Retinal pigment epithelial cell (primary cell): Measurements from ENCODE around the gene CEP70.
"Not testable (repeated sequence)": the region's sequence is repeated elsewhere in the genome, so short reads cannot be mapped to it uniquely, and the experiment has no call there.

Experiments used
- DNase-seq: peaks from one replicate; pipeline ENCODE4 v3.0.0-alpha.2; 2010; ENCODE audit warnings: low read depth
- H3K4me3 ChIP-seq: 2 replicates; pipeline ENCODE4 v1.5.1; 2011; ENCODE audit warnings: mild to moderate bottlenecking, low read length, control low read depth, moderate library complexity
- CTCF ChIP-seq: conservative IDR thresholded peaks from 2 replicates; pipeline ENCODE4 v1.5.1; 2011; ENCODE audit warnings: low read depth, low read length, control low read depth, inconsistent platforms

Gene CEP70

GRCh38 chr3:138455801-138456716 lies 138.0 kb downstream of the CEP70 start:
- TF ChIP-seq CTCF = no peak
- DNase-seq = no peak
- no peak overlapping the region for H3K4me3 ChIP-seq

GRCh38 chr3:138453940-138454339 lies 140.1 kb downstream of the CEP70 start:
- DNase-seq, H3K4me3 ChIP-seq: not testable (repeated sequence)

- H3K4me3 ChIP-seq = no peak overlapping the region
- DNase-seq = no peak
- no peak for TF ChIP-seq CTCF
Observed at GRCh38 chr3:138452436-138452835, 141.6 kb downstream of the CEP70 start.

GRCh38 chr3:138451595-138452162 lies 142.4 kb downstream of the CEP70 start:
- TF ChIP-seq CTCF = no peak
- no peak for DNase-seq

GRCh38 chr3:138450704-138451424 lies 143.2 kb downstream of the CEP70 start:
- DNase-seq = no peak
- TF ChIP-seq CTCF = no peak
- H3K4me3 ChIP-seq = no peak overlapping the region

More at GRCh38 chr3:138451595-138452162, 142.4 kb downstream of the CEP70 start:
- no peak overlapping the region for H3K4me3 ChIP-seq

- DNase-seq = no peak
- no peak for TF ChIP-seq CTCF
- H3K4me3 ChIP-seq = no peak overlapping the region
Observed at GRCh38 chr3:138450181-138450580, 143.9 kb downstream of the CEP70 start.

- no peak for DNase-seq
- no peak overlapping the region for H3K4me3 ChIP-seq
- no peak for TF ChIP-seq CTCF
Observed at GRCh38 chr3:138449490-138449889, 144.6 kb downstream of the CEP70 start.
